ENCODE data around the gene SURF6. TPM values are rescaled to one million over a fixed set of nuclear protein-coding genes. Genes with fewer than 3 reads are reported as not detected.

SURF6 gene
- total and polyA plus RNA-seq, 8 donors, result 10.9 to 31.4 (median 25.7) TPM

DNA sequence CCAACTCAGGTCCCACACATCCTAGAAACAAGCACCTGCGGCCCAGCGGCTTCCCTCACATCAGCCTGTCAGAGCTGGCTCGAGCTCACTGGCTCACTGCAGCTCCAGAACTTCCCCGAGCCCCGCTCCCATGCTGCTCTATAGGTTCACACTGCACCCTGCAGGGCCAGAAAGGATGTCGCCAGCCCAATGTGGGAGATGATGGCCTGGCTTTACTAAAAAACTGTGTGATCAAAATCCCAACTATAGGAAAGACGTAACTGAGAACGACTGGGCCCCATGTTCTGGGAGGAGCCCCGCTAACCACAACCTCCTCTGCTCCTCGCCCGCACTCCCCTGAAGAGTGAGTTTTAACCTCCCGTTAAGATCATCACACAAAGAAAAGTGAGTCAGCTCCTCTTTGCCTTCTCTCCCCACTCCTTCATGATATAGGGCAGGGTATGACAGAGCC lies 35.3 kb upstream of the SURF6 start:
- H3K4me1 ChIP-seq, result peaks cover 34 to 81% of the 10 kb centered on the region in 2 donors
- DNase-seq, result no peak
- peak overlapping the region; percentile 41 to 44 for H3K27ac ChIP-seq
- H3K27me3 ChIP-seq, result no peaks in the 10 kb centered on the region
- intact Hi-C loops (cut with DNase I), result no loop called here
- no peaks in the 10 kb centered on the region for H3K9me3 ChIP-seq
- ATAC-seq, result no peak
- TF ChIP-seq, protein P1, sequence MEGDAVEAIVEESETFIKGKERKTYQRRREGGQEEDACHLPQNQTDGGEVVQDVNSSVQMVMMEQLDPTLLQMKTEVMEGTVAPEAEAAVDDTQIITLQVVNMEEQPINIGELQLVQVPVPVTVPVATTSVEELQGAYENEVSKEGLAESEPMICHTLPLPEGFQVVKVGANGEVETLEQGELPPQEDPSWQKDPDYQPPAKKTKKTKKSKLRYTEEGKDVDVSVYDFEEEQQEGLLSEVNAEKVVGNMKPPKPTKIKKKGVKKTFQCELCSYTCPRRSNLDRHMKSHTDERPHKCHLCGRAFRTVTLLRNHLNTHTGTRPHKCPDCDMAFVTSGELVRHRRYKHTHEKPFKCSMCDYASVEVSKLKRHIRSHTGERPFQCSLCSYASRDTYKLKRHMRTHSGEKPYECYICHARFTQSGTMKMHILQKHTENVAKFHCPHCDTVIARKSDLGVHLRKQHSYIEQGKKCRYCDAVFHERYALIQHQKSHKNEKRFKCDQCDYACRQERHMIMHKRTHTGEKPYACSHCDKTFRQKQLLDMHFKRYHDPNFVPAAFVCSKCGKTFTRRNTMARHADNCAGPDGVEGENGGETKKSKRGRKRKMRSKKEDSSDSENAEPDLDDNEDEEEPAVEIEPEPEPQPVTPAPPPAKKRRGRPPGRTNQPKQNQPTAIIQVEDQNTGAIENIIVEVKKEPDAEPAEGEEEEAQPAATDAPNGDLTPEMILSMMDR (IDR thresholded peaks at IDR 0.05), result no peak
- no peak overlapping the region for H3K4me3 ChIP-seq
- H3K36me3 ChIP-seq, result peaks cover 0 to 58% of the 10 kb centered on the region in 2 donors

DNA sequence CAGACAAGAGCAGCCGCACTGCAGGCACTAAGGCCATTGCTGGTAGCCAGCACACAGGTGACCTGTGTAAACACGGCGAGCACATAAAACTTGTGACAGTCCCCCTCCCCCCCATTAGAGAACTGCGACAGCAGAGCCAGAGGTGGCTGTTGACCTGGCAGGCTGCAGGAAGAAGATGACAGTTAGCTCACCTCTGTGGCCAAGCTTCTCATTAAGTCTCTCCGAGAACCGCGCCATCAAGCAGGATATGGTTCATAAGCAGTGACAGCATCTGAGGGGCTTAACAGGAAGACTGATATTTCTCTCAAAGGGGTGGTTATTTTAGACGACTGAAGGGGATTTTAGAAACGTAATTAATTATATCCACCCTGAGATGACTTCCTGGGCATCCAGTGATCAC lies 34.7 kb upstream of the SURF6 start:
- peak; percentile 14 for ATAC-seq
- H3K27ac ChIP-seq, result peak overlapping the region; percentile 41 to 44
- peaks cover 0 to 64% of the 10 kb centered on the region in 2 donors for H3K36me3 ChIP-seq
- no peaks in the 10 kb centered on the region for H3K9me3 ChIP-seq
- no peaks in the 10 kb centered on the region for H3K27me3 ChIP-seq
- TF ChIP-seq, protein P1 (IDR thresholded peaks at IDR 0.05), result no peak
- peaks cover 34 to 81% of the 10 kb centered on the region in 2 donors for H3K4me1 ChIP-seq
- intact Hi-C loops (cut with DNase I), result no loop called here
- DNase-seq, result no peak
- H3K4me3 ChIP-seq, result no peak overlapping the region

DNA sequence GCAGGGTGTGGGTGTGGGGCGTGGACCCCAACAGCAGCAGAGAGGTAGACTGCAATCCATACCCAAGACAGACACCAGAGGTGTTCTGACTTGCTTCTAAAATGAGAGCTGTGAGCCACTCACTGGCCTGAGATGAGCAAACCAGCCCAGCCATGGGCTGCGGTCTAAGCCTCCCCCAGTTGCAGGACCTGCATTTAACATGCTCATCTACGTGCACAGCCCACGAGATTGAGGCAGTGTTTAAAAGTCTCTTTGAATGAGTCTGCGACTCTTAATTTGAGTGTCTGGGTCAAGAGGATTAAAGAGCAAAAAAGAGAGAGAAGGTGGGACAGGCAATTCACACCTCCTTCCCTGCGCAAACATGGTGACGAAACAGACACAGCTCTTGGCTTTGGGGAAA lies 33.9 kb upstream of the SURF6 start:
- H3K4me1 ChIP-seq, result peaks cover 34 to 80% of the 10 kb centered on the region in 2 donors
- peak overlapping the region; percentile 16 to 44 for H3K27ac ChIP-seq
- peaks cover 0 to 72% of the 10 kb centered on the region in 2 donors for H3K36me3 ChIP-seq
- DNase-seq (peak in 1 of 4 donors; percentile 36), ATAC-seq (peak; percentile 71)
- intact Hi-C loops (cut with DNase I), result no loop called here
- TF ChIP-seq, protein P1 (IDR thresholded peaks at IDR 0.05), result no peak
- H3K9me3 ChIP-seq, result no peaks in the 10 kb centered on the region
- H3K4me3 ChIP-seq, result no peak overlapping the region
- no peaks in the 10 kb centered on the region for H3K27me3 ChIP-seq

DNA sequence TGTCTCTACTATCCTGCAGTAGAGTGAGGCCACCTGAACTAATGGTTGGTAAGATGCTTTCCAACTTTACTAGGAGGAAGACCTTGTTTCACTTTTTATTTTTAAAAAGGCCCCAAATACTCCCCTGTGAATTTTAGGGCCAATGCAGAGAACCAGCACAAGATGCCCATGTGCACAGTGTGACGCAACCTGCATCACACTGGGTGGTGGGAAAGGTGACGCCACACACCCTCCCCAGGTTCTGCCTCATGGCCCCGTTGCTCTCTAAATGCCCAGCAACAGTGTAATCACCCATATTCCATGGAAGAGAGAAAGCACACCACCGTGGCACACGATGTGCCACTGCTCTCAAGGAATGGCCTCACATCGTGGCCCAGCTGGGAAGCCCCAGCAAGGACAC lies 33.4 kb upstream of the SURF6 start:
- Histone ChIP-seq H3K9me3 (no peaks in the 10 kb centered on the region), H3K27me3 (no peaks in the 10 kb centered on the region), H3K27ac (peak overlapping the region; percentile 16 to 44), H3K36me3 (peaks cover 0 to 77% of the 10 kb centered on the region in 2 donors), H3K4me3 (no peak overlapping the region), H3K4me1 (peaks cover 34 to 76% of the 10 kb centered on the region in 2 donors)
- TF ChIP-seq, protein P1 (IDR thresholded peaks at IDR 0.05), result no peak
- DNase-seq (no peak), ATAC-seq (peak; percentile 4)
- intact Hi-C loops (cut with DNase I), result no loop called here

DNA sequence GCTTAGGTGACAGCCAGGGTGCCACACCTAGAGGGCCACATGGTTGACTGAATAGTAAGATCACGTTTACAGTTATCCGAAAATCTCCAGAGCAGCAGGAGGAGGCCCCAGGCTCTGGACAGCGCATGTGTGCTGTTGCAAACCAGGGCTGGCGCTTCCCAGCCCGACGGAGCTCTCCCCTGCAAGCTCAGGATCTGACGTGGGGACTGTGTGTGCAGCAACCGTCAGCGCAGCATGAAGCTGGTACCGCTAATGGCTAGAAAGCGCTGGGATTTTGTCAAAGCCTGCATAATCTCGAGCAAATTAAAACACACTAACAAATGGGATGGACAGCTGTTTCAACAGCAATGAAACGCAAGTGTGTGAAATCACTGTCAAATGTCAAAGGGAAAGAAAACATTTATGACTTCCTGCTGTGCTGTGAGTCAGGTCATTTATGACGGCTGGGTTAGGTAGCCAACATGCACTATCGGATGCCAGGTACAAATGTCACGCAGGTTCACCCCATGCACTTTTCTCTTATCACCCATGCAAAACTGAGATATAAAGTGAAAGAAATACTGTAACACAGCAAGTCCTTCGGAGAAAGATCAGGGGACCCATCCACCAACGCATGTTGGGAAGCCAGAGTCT lies 32.4 kb upstream of the SURF6 start:
- Histone ChIP-seq H3K9me3 (no peaks in the 10 kb centered on the region), H3K36me3 (peaks cover 0 to 83% of the 10 kb centered on the region in 2 donors), H3K4me3 (no peak overlapping the region), H3K27ac (no peak overlapping the region), H3K27me3 (no peaks in the 10 kb centered on the region), H3K4me1 (peaks cover 34 to 65% of the 10 kb centered on the region in 2 donors)
- intact Hi-C loops (cut with DNase I), result no loop called here
- DNase-seq (peak in 1 of 4 donors; percentile 48), ATAC-seq (no peak)
- TF ChIP-seq, protein P1 (IDR thresholded peaks at IDR 0.05), result no peak
